Activated CD4-positive, CD25-positive, alpha-beta regulatory T cell treated with anti-CD3 and anti-CD28 coated beads, Interleukin-2, amount 50 U/mL, for 16 hours (primary cell): Measurements from ENCODE around the gene PDP2.

Experiments used
- DNase-seq: peaks from one replicate; pipeline ENCODE4 v3.0.0-alpha.2; 2020; ENCODE audit warnings: low read depth, low spot score

PDP2 gene

GRCh38 chr16:66903544-66904427 lies 23.5 kb downstream of the PDP2 start:
- DNase-seq: no peak

GRCh38 chr16:66904428-66904845 lies 24.1 kb downstream of the PDP2 start:
- no peak for DNase-seq

GRCh38 chr16:66904846-66905632 lies 24.7 kb downstream of the PDP2 start:
- DNase-seq: no peak

- DNase-seq: no peak
Measured at GRCh38 chr16:66905633-66906539, 25.6 kb downstream of the PDP2 start.

- DNase-seq: no peak
Measured at GRCh38 chr16:66906916-66907836, 26.9 kb downstream of the PDP2 start.

GRCh38 chr16:66908116-66908515 lies 27.8 kb downstream of the PDP2 start:
- no peak for DNase-seq

GRCh38 chr16:66908762-66909559 lies 28.6 kb downstream of the PDP2 start:
- DNase-seq: no peak

GRCh38 chr16:66910175-66910940 lies 30.0 kb downstream of the PDP2 start:
- no peak for DNase-seq

- DNase-seq: no peak
Measured at GRCh38 chr16:66911112-66911511, 30.8 kb downstream of the PDP2 start.

GRCh38 chr16:66911801-66912200 lies 31.5 kb downstream of the PDP2 start:
- no peak for DNase-seq

GRCh38 chr16:66913081-66913480 lies 32.8 kb downstream of the PDP2 start:
- DNase-seq: no peak

GRCh38 chr16:66913711-66914110 lies 33.4 kb downstream of the PDP2 start:
- no peak for DNase-seq

GRCh38 chr16:66914541-66914940 lies 34.2 kb downstream of the PDP2 start:
- no peak for DNase-seq

GRCh38 chr16:66915041-66915440 lies 34.7 kb downstream of the PDP2 start:
- no peak for DNase-seq

- DNase-seq: no peak
Measured at GRCh38 chr16:66916518-66916917, 36.2 kb downstream of the PDP2 start.

GRCh38 chr16:66917741-66918140 lies 37.4 kb downstream of the PDP2 start:
- DNase-seq: no peak

- DNase-seq: no peak
Measured at GRCh38 chr16:66918355-66918754, 38.0 kb downstream of the PDP2 start.

GRCh38 chr16:66918803-66919568 lies 38.7 kb downstream of the PDP2 start, which contains the start of gene CDH16:
Gene CDH16, minus strand, starts transcription at chr16:66918885. Its CDS starts 820 bp downstream, at chr16:66918065.
- no peak for DNase-seq
